NT2/D1 (cell line): ENCODE data around the gene MFAP2.

ENCODE experiments used
- SUZ12 ChIP-seq: IDR thresholded peaks from 2 replicates; pipeline ENCODE4 v1.6.1; 2011; ENCODE audit not compliant: insufficient read length, insufficient read depth; ENCODE audit errors: extremely low read depth
- YY1 ChIP-seq: IDR thresholded peaks from 2 replicates; pipeline ENCODE4 v1.6.1; 2011; ENCODE audit not compliant: insufficient read length, insufficient read depth
- ZNF274 ChIP-seq: IDR thresholded peaks from 2 replicates; pipeline ENCODE4 v1.6.1; 2011; ENCODE audit warnings: mild to moderate bottlenecking, low read depth, low read length

- TF ChIP-seq ZNF274 (no peak), YY1 (no peak), SUZ12 (no peak)
Measured at GRCh38 chr1:16972189-16972895, 8.1 kb downstream of the MFAP2 start.
